ENCODE measurements around the gene PIK3R5. TPM values are rescaled to one million over a fixed set of nuclear protein-coding genes. Genes with fewer than 3 reads are reported as not detected.

PIK3R5 gene
- total and polyA plus RNA-seq, 8 donors = 0.69 to 6.8 (median 1.7) TPM

DNA sequence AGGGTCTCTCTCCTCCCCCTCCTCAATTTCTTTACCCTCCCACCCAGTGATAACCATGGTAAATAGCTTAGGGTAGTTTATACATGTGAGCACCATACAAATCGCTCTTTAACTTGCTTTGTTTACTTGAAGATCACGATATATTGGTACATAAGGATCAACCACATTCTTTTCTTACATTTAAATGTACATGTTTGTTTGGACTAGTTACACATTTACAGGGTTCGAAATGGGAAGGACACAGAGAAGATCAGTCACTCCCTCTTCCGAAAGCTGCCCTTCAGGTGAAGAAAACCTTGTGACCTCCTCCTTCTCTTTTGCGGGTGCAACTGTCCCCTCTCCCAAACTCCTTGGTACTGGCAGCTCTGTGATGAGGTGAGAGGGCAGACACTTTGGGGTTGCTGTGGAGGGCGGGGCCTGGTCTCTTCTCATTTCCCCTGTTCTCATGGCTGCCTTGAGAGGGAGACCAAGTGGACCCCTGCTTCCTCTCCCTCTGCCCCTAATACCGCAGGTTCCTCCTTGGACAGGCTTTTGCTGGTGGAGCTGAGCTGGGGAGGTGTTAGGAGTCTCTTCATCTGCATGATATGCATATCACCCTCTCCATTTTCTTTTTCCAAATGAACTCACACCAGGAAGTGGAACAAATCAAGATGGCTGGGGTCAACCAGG is 93.3 kb downstream of the PIK3R5 start:
- TF ChIP-seq, protein P1, sequence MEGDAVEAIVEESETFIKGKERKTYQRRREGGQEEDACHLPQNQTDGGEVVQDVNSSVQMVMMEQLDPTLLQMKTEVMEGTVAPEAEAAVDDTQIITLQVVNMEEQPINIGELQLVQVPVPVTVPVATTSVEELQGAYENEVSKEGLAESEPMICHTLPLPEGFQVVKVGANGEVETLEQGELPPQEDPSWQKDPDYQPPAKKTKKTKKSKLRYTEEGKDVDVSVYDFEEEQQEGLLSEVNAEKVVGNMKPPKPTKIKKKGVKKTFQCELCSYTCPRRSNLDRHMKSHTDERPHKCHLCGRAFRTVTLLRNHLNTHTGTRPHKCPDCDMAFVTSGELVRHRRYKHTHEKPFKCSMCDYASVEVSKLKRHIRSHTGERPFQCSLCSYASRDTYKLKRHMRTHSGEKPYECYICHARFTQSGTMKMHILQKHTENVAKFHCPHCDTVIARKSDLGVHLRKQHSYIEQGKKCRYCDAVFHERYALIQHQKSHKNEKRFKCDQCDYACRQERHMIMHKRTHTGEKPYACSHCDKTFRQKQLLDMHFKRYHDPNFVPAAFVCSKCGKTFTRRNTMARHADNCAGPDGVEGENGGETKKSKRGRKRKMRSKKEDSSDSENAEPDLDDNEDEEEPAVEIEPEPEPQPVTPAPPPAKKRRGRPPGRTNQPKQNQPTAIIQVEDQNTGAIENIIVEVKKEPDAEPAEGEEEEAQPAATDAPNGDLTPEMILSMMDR (IDR thresholded peaks at IDR 0.05) = no peak
- intact Hi-C loops (cut with DNase I) = no loop called here
- WGBS, 2 donors = 52 to 54% methylated on average over 7 of the region's 7 CpGs
- H3K36me3 ChIP-seq = no peaks in the 10 kb centered on the region
- no peak for ATAC-seq
- H3K27me3 ChIP-seq = no peaks in the 10 kb centered on the region
- no peak overlapping the region for H3K27ac ChIP-seq
- H3K9me3 ChIP-seq = no peaks in the 10 kb centered on the region
- H3K4me3 ChIP-seq = no peak overlapping the region
- H3K4me1 ChIP-seq = no peaks in the 10 kb centered on the region
- FAIRE-seq = no peak
- DNase-seq = no peak

GRCh38 chr17:8871081-8871581 is 94.4 kb downstream of the PIK3R5 start:
- H3K27ac ChIP-seq = no peak overlapping the region
- H3K9me3 ChIP-seq = no peaks in the 10 kb centered on the region
- ATAC-seq (no peak), FAIRE-seq (no peak), DNase-seq (no peak)
- intact Hi-C loops (cut with DNase I) = no loop called here
- TF ChIP-seq, protein P1 (IDR thresholded peaks at IDR 0.05) = no peak
- no peaks in the 10 kb centered on the region for H3K27me3 ChIP-seq
- H3K36me3 ChIP-seq = no peaks in the 10 kb centered on the region
- H3K4me1 ChIP-seq = no peaks in the 10 kb centered on the region
- WGBS, 2 donors = 68 to 81% methylated on average over 13 of the region's 13 CpGs
- no peak overlapping the region for H3K4me3 ChIP-seq

GRCh38 chr17:8870406-8871040 is 95.0 kb downstream of the PIK3R5 start:
- DNase-seq (no peak), ATAC-seq (no peak), FAIRE-seq (no peak)
- no peak overlapping the region for H3K27ac ChIP-seq
- no peaks in the 10 kb centered on the region for H3K9me3 ChIP-seq
- TF ChIP-seq, protein P1 (IDR thresholded peaks at IDR 0.05) = no peak
- H3K4me3 ChIP-seq = no peak overlapping the region
- no peaks in the 10 kb centered on the region for H3K36me3 ChIP-seq
- intact Hi-C loops (cut with DNase I) = no loop called here
- WGBS, 2 donors = 64 to 84% methylated on average over 13 of the region's 13 CpGs
- H3K4me1 ChIP-seq = no peaks in the 10 kb centered on the region
- H3K27me3 ChIP-seq = no peaks in the 10 kb centered on the region

GRCh38 chr17:8869114-8869815 is 96.2 kb downstream of the PIK3R5 start:
- H3K4me3 ChIP-seq = no peak overlapping the region
- no peaks in the 10 kb centered on the region for H3K27me3 ChIP-seq
- WGBS, 2 donors = 31 to 42% methylated on average over 11 of the region's 11 CpGs
- H3K27ac ChIP-seq = no peak overlapping the region
- H3K9me3 ChIP-seq = no peaks in the 10 kb centered on the region
- no peaks in the 10 kb centered on the region for H3K36me3 ChIP-seq
- no peak for FAIRE-seq
- intact Hi-C loops (cut with DNase I) = no loop called here
- no peak for DNase-seq
- no peak for ATAC-seq
- TF ChIP-seq, protein P1 (IDR thresholded peaks at IDR 0.05) = no peak
- H3K4me1 ChIP-seq = no peaks in the 10 kb centered on the region

Measured in pancreas (tissue), 10 donors.